Measurements from ENCODE around the gene KLHL26.

The KLHL26 gene

GRCh38 chr19:18710186-18710585 is 73.4 kb downstream of the KLHL26 start:
- no peak overlapping the region for H3K27ac ChIP-seq
- no peak for TF ChIP-seq CTCF (conservative IDR thresholded peaks at IDR 0.05)

- no peak for TF ChIP-seq CTCF (conservative IDR thresholded peaks at IDR 0.05)
- H3K27ac ChIP-seq = no peak overlapping the region
Observed at GRCh38 chr19:18710996-18711751, 74.3 kb downstream of the KLHL26 start.

GRCh38 chr19:18711893-18712292 is 75.1 kb downstream of the KLHL26 start:
- no peak for TF ChIP-seq CTCF (conservative IDR thresholded peaks at IDR 0.05)
- no peak overlapping the region for H3K27ac ChIP-seq

- H3K27ac ChIP-seq = no peak overlapping the region
- no peak for TF ChIP-seq CTCF (conservative IDR thresholded peaks at IDR 0.05)
Observed at GRCh38 chr19:18712981-18713380, 76.2 kb downstream of the KLHL26 start.

GRCh38 chr19:18713550-18714117 is 76.8 kb downstream of the KLHL26 start:
- TF ChIP-seq CTCF (conservative IDR thresholded peaks at IDR 0.05) = no peak
- H3K27ac ChIP-seq = no peak overlapping the region

- 0 out of 2 replicates have a peak overlapping the region, but pooled peaks have one; percentile 3 for H3K27ac ChIP-seq
- TF ChIP-seq CTCF (conservative IDR thresholded peaks at IDR 0.05) = no peak
Observed at GRCh38 chr19:18715416-18715815, 78.6 kb downstream of the KLHL26 start.

- no peak overlapping the region; the same call in 1 of the 2 replicates for H3K27ac ChIP-seq
- TF ChIP-seq CTCF (conservative IDR thresholded peaks at IDR 0.05) = no peak
Observed at GRCh38 chr19:18716857-18717256, 80.0 kb downstream of the KLHL26 start.
